Measurements from ENCODE around the gene KDM4D.
"Not testable (repeated sequence)": the region's sequence is repeated elsewhere in the genome, so short reads cannot be mapped to it uniquely, and the experiment has no call there.

Gene KDM4D

GRCh38 chr11:95037356-95038035 lies 64.0 kb downstream of the KDM4D start:
- DNase-seq = not testable (repeated sequence)

GRCh38 chr11:95042239-95042638 lies 68.7 kb downstream of the KDM4D start:
- no peak for DNase-seq

- no peak for DNase-seq
These were observed 69.4 kb downstream of the KDM4D start for GRCh38 chr11:95042906-95043305.

GRCh38 chr11:95044010-95044409 lies 70.5 kb downstream of the KDM4D start:
- DNase-seq = no peak

- DNase-seq = no peak
These were observed 72.3 kb downstream of the KDM4D start for GRCh38 chr11:95045812-95046211.

All from activated CD4-positive, alpha-beta T cell treated with anti-CD3 and anti-CD28 coated beads for 4 hours (primary cell).